Astrocyte of the cerebellum (primary cell): Measurements from ENCODE around the gene PNKD.
A peak's percentile ranks its signal among the peaks of the same experiment; 100 is the strongest.

Experiments
- DNase-seq: peaks from one replicate; pipeline ENCODE4 v3.0.0-alpha.2; 2011; ENCODE audit warnings: low read depth
- H3K4me3 ChIP-seq: 2 replicates; pipeline ENCODE4 v1.5.1; 2011; ENCODE audit warnings: mild to moderate bottlenecking, low read depth, low read length, moderate library complexity
- in situ Hi-C: cut with HindIII; loops from 2 replicates; pipeline ENCODE4 v1.10.0; 2017; ENCODE audit warnings: low sequenced_read_pairs
- TF ChIP-seq, protein P1 (sequence below): IDR thresholded peaks from 2 replicates; pipeline ENCODE4 v1.5.1; 2012; ENCODE audit warnings: low read length, low read depth, moderate library complexity, mild to moderate bottlenecking; ENCODE audit errors: missing control alignments

PNKD gene

GRCh38 chr2:218292048-218293014 is 22.0 kb downstream of the PNKD start, which contains the start of gene TMBIM1:
TMBIM1 (minus strand) TSS chr2:218292503; CDS start chr2:218282141, 10,362 bp downstream.
- TF ChIP-seq, protein P1, sequence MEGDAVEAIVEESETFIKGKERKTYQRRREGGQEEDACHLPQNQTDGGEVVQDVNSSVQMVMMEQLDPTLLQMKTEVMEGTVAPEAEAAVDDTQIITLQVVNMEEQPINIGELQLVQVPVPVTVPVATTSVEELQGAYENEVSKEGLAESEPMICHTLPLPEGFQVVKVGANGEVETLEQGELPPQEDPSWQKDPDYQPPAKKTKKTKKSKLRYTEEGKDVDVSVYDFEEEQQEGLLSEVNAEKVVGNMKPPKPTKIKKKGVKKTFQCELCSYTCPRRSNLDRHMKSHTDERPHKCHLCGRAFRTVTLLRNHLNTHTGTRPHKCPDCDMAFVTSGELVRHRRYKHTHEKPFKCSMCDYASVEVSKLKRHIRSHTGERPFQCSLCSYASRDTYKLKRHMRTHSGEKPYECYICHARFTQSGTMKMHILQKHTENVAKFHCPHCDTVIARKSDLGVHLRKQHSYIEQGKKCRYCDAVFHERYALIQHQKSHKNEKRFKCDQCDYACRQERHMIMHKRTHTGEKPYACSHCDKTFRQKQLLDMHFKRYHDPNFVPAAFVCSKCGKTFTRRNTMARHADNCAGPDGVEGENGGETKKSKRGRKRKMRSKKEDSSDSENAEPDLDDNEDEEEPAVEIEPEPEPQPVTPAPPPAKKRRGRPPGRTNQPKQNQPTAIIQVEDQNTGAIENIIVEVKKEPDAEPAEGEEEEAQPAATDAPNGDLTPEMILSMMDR, result peak; percentile 62
- DNase-seq, result no peak
- in situ Hi-C loops, result no loop called here

GRCh38 chr2:218293715-218294429 is 23.6 kb downstream of the PNKD start:
- TF ChIP-seq, protein P1, result no peak
- in situ Hi-C loops, result no loop called here
- H3K4me3 ChIP-seq, result no peak overlapping the region
- no peak for DNase-seq

More at GRCh38 chr2:218292048-218293014, 22.0 kb downstream of the PNKD start, which contains the start of gene TMBIM1:
- H3K4me3 ChIP-seq, result peak within 1 kb of the TSS; percentile 76

DNA sequence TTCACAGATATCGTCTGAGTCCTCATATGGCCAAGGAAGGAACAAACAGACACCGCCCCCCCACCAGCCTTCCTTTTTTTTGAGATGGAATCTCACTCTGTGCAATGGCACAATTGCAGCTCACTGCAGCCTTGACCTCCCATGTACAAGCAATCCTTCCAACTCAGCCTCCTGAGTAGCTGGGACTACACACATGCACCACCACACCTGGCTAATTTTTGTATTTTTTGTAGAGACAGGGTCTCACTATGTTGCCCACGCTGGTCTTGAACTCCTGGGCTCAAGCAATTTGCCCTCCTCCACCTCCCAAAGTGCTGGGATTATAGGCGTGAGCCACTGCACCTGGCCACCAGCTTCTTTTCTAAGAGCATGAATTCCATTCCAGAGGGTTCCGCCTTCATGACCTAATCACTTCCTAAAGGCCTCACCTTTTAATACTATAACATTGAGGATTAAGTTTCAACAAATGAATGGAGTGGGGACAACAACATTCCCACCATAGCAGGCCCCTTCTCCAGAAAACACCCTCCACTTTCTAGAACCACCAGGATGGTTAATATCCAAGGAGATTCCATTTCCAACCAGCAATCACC is 24.2 kb downstream of the PNKD start:
- TF ChIP-seq, protein P1, result no peak
- in situ Hi-C loops, result loop anchor here (5.0 kb wide), 2 partner anchors 63 to 88 kb away; partner anchors contain the start of genes CATIP and SLC11A1
- no peak overlapping the region for H3K4me3 ChIP-seq
- no peak for DNase-seq

GRCh38 chr2:218295029-218295428 is 24.7 kb downstream of the PNKD start:
- H3K4me3 ChIP-seq, result no peak overlapping the region
- in situ Hi-C loops, result loop anchor here (5.0 kb wide), 2 partner anchors 62 to 87 kb away; partner anchors contain the start of genes CATIP and SLC11A1
- TF ChIP-seq, protein P1, result no peak
- no peak for DNase-seq

- in situ Hi-C loops, result loop anchor here (5.0 kb wide), 2 partner anchors 61 to 86 kb away; partner anchors contain the start of genes CATIP and SLC11A1
- no peak for DNase-seq
- TF ChIP-seq, protein P1, result no peak
- H3K4me3 ChIP-seq, result no peak overlapping the region
Observed at GRCh38 chr2:218296200-218296599, 25.9 kb downstream of the PNKD start.

DNA sequence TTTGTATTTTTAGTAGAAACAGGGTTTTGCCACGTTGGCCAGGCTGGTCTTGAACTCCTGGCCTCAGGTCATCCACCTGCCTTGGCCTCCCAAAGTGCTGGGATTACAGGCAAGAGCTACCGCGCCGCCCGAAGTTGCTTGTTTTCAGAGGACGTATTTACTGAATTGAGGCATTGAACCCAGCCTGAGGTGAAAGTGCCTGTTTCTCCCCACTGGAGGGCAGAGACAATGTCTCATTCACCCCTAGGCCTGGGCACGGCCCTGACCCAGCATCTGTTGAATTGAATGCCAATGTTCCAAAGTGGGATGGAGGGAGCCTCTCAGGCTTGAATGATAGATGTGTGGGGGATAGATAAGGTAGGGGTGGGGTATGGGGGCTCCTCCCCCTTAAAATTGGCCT is 26.5 kb downstream of the PNKD start:
- no peak for DNase-seq
- TF ChIP-seq, protein P1, result no peak
- H3K4me3 ChIP-seq, result no peak overlapping the region
- in situ Hi-C loops, result loop anchor here (5.0 kb wide), 2 partner anchors 60 to 85 kb away; partner anchors contain the start of genes CATIP and SLC11A1
